Measurements from ENCODE around the gene INPP5F. TPM values are rescaled to one million over a fixed set of nuclear protein-coding genes. Genes with fewer than 3 reads are reported as not detected.
A peak's percentile ranks its signal among the peaks of the same experiment; 100 is the strongest.

Gene INPP5F
- total RNA-seq, 1 donor from 2014 or later, result 20.2 TPM

- intact Hi-C loops (cut with DNase I), result no loop called here
- no peak for DNase-seq (ENCODE audit: low spot score)
Measured at GRCh38 chr10:119737039-119737663, 11.3 kb downstream of the INPP5F start.

- no peak for DNase-seq (ENCODE audit: low spot score)
- intact Hi-C loops (cut with DNase I), result no loop called here
Measured at GRCh38 chr10:119737823-119738222, 12.0 kb downstream of the INPP5F start.

DNA sequence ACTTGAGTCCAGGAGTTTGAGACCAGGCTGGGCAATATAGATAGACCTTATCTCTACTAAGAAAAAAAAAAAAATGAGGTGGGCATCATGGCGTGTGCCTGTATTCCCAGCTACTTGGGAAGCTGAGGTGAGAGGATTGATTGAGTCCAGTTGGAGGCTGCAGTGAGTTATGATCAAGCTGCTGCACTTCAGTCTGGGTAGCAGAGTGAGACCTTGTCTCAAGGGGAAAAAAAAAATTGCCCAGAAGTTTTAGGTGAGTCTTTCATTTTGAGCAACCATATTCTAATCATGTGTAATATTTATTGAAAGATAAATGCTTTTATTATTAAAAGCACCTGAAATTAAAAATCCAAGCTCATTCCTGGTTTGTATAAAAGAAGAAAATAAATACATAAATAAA, 13.1 kb downstream of the INPP5F start:
- intact Hi-C loops (cut with DNase I), result no loop called here
- DNase-seq (ENCODE audit: low spot score), result no peak

GRCh38 chr10:119740096-119740495, 14.2 kb downstream of the INPP5F start:
- no peak for DNase-seq (ENCODE audit: low spot score)
- intact Hi-C loops (cut with DNase I), result no loop called here

DNA sequence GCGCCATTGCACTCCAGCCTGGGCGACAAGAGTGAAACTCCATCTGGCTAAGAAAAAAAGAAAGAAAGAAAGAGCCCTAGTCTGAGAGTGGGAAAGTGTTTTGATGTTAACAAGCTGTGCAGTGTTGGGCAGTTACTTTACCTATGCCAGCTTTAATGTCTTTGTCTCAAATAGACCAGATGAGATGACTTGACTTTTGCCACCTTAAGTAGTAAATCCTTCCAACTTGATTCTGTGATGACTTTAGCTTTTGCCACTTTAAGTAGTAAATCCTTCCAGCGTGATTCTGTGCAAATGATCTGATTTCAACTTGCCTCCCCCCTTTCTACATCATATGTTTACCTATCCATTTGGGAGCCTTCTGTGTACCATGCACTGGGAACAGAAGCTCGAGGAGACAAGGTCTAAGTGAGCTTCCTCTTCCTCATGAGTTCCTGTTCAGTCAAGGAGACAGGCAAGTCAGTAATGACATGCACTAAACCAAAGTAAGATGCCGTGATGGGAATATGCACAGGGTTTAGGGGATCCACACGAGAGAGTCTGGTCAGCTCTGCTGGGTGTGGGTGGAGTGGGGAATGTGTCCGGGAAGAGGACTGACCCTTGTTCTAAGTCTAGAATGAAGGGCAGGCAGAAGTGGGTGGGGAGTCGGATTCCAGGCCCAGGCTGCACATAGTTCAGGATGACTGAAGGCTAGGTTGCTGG, 17.2 kb downstream of the INPP5F start:
- DNase-seq (ENCODE audit: low spot score), result no peak
- intact Hi-C loops (cut with DNase I), result no loop called here

DNA sequence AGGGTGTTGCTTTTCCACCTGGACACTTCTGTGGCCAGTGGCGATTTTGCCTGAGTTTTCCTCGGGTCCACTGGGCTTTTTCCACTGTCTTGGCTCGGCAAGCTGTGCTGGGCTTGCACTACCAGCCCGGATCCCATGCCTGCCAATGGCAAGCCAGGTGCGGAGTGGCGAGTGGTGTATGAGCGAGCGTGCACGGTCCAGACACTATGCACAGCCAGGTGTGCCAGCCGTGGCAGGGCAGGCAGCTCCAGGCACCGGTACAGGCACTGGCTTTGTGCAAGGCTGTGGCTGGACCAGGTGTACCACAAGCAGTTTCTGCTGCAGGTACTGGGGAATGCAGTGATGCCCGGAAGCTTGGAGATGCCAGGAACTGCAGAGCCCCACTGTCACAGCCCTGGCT, 22.1 kb downstream of the INPP5F start:
- intact Hi-C loops (cut with DNase I), result loop anchor here (5.0 kb wide), 1 partner anchor 61 kb away; no protein-coding TSS in a partner anchor
- no peak for DNase-seq (ENCODE audit: low spot score)

- intact Hi-C loops (cut with DNase I), result loop anchor here (5.0 kb wide), 1 partner anchor 62 kb away; no protein-coding TSS in a partner anchor
- DNase-seq (ENCODE audit: low spot score), result no peak
Measured at GRCh38 chr10:119748871-119749270, 23.0 kb downstream of the INPP5F start.

DNA sequence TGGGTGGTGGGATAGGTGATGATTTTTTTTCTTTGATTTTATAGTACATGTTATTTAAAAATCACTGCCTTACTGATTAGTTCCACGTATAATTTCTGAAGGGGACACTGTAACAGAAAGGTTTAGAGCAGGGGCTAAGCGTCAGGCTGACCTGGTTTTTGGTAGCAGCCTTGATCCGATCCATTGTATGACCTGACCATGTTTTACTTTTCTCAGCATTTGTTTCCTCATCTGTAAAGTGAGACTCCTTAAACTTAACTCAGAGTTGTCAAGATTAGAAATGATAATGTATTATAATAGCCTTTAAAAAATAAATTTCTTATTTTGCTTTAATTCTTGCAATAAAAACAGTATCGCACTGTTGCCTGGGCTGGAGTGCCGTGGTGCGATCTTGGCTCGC, 23.6 kb downstream of the INPP5F start:
- DNase-seq (ENCODE audit: low spot score), result no peak
- intact Hi-C loops (cut with DNase I), result loop anchor here (5.0 kb wide), 1 partner anchor 62 kb away; no protein-coding TSS in a partner anchor

DNA sequence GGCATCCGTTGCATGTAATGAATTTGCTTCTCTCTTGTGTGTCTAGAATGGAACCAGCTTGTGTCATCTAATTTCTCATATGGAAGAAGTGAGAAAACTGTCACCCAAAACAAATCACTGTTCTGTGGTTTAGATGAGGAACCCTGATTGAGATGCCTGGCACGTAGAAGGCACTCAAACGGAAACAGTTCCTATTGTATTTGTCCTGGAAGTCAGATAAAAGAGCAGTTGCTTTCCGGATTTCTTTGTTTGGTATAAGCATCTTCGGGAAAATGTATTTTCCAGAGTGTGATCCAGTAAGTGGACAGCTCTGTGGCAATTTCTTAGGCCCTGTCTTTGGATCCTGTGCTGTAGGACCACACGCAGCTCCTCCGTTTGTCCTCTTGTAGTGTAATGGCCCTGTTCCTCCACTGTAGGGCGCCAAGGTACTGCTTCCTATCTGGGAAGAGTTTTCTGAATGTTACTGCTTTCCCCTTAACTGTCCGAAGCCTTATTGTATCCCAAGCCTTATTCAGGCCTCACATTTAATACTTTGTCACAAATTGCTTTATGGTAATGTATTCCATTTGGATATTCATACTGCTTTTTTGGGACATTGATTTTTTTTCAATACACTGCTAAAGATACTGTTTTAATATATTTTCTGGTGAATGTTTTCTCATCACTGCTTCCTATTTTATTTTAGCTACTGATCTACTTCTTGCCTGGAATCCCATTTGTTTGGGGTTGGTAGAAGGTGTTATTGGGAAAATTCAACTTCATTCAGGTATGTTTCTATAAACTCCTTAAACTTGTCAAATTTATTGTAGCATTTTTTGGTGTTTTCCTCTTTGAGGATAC, 24.8 kb downstream of the INPP5F start:
- intact Hi-C loops (cut with DNase I), result loop anchor here (5.0 kb wide), 1 partner anchor 112 kb away; no protein-coding TSS in a partner anchor

GRCh38 chr10:119753309-119753708, 27.5 kb downstream of the INPP5F start:
- DNase-seq (ENCODE audit: low spot score), result no peak
- intact Hi-C loops (cut with DNase I), result loop anchor here (5.0 kb wide), 1 partner anchor 109 kb away; no protein-coding TSS in a partner anchor

More for the DNA sequence above, 24.8 kb downstream of the INPP5F start:
- DNase-seq (ENCODE audit: low spot score), result peak; percentile 81

DNA sequence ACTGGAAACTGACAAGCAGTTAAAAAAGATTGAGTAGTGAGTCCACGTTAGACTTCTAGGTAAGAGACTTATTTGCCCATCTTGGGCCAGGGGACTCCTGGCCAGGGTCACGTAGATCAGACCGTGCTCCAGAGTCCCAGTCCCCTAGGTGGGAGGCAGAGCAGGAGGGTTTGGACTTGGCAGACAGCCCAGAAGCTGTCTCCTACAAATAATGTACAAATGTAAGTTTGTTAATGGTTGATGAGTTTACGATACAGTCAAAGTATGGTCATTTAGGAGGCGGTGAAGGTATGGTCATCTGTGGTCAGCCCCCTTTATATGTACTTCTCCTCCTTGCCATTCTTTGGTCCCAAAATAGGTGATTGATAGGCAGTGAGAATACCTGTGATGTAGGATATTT, 28.2 kb downstream of the INPP5F start:
- intact Hi-C loops (cut with DNase I), result loop anchor here (5.0 kb wide), 1 partner anchor 108 kb away; no protein-coding TSS in a partner anchor
- DNase-seq (ENCODE audit: low spot score), result no peak

- intact Hi-C loops (cut with DNase I), result loop anchor here (5.0 kb wide), 1 partner anchor 107 kb away; no protein-coding TSS in a partner anchor
- no peak for DNase-seq (ENCODE audit: low spot score)
Measured at GRCh38 chr10:119754936-119755335, 29.1 kb downstream of the INPP5F start.

GRCh38 chr10:119755446-119755845, 29.6 kb downstream of the INPP5F start:
- intact Hi-C loops (cut with DNase I), result no loop called here
- no peak for DNase-seq (ENCODE audit: low spot score)

- intact Hi-C loops (cut with DNase I), result no loop called here
- no peak for DNase-seq (ENCODE audit: low spot score)
Measured at GRCh38 chr10:119758448-119759195, 32.8 kb downstream of the INPP5F start.

- intact Hi-C loops (cut with DNase I), result no loop called here
- DNase-seq (ENCODE audit: low spot score), result no peak
Measured at GRCh38 chr10:119759832-119760231, 34.0 kb downstream of the INPP5F start.

GRCh38 chr10:119761106-119761505, 35.3 kb downstream of the INPP5F start:
- DNase-seq (ENCODE audit: low spot score), result no peak
- intact Hi-C loops (cut with DNase I), result no loop called here

GRCh38 chr10:119762035-119762434, 36.2 kb downstream of the INPP5F start:
- intact Hi-C loops (cut with DNase I), result no loop called here
- DNase-seq (ENCODE audit: low spot score), result no peak

DNA sequence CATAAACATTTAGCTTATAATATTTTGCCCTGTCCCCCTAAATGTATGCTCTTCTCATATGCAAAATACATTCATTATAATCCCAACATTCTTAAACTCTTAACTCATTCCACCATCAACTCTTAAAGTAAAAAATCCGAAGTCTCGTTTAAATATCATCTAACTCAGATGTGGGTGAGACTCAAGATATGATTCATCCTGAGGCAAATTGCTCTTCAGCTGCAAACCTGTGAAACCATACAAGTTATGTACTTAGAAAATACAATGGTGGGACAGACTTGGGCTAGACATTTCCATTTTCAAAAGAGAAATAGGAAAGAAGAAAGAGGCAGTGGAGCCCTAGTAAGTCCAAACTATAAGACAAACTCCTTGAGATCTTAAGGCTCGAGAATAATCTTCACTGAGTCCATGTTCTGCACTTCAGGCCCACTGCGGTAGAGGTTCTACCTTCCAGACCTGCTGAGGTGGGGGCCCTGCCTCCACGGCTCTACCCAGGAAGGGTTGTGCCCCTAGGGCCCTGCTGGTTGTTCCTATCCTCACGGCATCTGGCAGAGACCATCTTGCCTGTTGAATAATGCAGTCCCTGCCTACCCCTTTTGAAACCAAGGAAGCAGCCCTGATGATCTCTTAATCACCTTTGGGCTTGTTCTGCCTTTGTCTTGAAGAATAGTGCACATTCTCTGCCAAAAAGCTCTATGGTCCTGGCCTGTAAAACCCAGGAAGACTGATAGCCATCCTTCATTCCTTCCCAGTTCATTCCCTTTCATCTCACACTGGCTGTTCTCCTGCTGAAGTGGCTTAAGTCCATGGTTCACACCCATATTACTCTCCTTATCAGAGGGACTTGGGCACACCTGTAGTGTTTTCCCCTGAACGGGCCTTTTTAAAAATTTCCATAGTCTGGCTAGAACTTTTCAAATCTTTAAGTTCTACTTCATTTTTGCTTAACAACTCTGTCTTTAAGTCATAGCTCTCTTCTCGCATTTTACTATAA, 37.3 kb downstream of the INPP5F start:
- no peak for DNase-seq (ENCODE audit: low spot score)
- intact Hi-C loops (cut with DNase I), result no loop called here

Data from cardiac septum (tissue), 1 donor.